Subcutaneous adipose tissue (tissue), 4 donors: Measurements from ENCODE around the gene DRICH1. TPM values are rescaled to one million over a fixed set of nuclear protein-coding genes. Genes with fewer than 3 reads are reported as not detected.

Source experiments
- CTCF ChIP-seq: fragments of 450-650 bp; IDR thresholded peaks from one replicate; pipeline ENCODE4 v1.5.1; 2016; ENCODE audit warnings: low read depth, mild to moderate bottlenecking, control low read depth, antibody characterized with exemption, moderate library complexity
- small RNA-seq: library from RNA; depleted of rRNA; stranded (forward); fragments of <200 nt; gene quantifications from one replicate; pipeline ENCODE3, GENCODE V24; 2016
- total RNA-seq, 4 donors: library from RNA; depleted of rRNA; stranded (reverse); fragments of >200 nt; gene quantifications; one replicate each; pipeline ENCODE4 v1.1.0, GENCODE V29; 2016

The DRICH1 gene
- total RNA-seq, 4 donors from 2014 or later: 0.44 to 1.5 (median 0.57) TPM; not detected in 1

- no peak for TF ChIP-seq CTCF
Measured at GRCh38 chr22:23563111-23563510, 69.0 kb downstream of the DRICH1 start.

- no peak for TF ChIP-seq CTCF
Measured at GRCh38 chr22:23562186-23562585, 69.9 kb downstream of the DRICH1 start.

Small RNAs within 50 kb of the gene (small RNA-seq; reads per million reads assigned to genes)
- gene AP000346.3: not detected

Other genes starting within 250 kb of the DRICH1 start
- not detected for gene IGLL1, start 52.0 kb downstream of the DRICH1 start, total RNA-seq
- not detected for gene RGL4, start 58.7 kb upstream of the DRICH1 start, total RNA-seq
- 1 to 10 TPM; 2.9 to 7.0 (median 3.7) TPM for gene ZNF70, start 118.8 kb upstream of the DRICH1 start, total RNA-seq
- 1 to 10 TPM in 1 of 4 donors, not detected in 3; 6.8 TPM for gene VPREB3, start 122.1 kb upstream of the DRICH1 start, total RNA-seq
- gene C22orf15, start 130.7 kb upstream of the DRICH1 start, total RNA-seq: not detected
- 10 to 100 TPM in 3 of 4 donors, 1 to 10 TPM in 1; 9.3 to 84.6 (median 26.6) TPM for gene CHCHD10, start 135.7 kb upstream of the DRICH1 start, total RNA-seq
- gene MMP11, start 140.5 kb upstream of the DRICH1 start, total RNA-seq: 1 to 10 TPM; 2.1 to 2.8 (median 2.2) TPM
- gene SMARCB1, start 154.6 kb upstream of the DRICH1 start, total RNA-seq: 10 to 100 TPM; 26.3 to 84.2 (median 37.5) TPM
- gene DERL3, start 206.7 kb upstream of the DRICH1 start, total RNA-seq: 1 to 10 TPM in 1 of 4 donors, under 1 TPM in 1, not detected in 2; 0.22 to 1.5 TPM
- gene SLC2A11, start 225.6 kb upstream of the DRICH1 start, total RNA-seq: 10 to 100 TPM in 1 of 4 donors, 1 to 10 TPM in 3; 4.8 to 10.2 (median 5.5) TPM